Activated naive CD4-positive, alpha-beta T cell treated with anti-CD3 and anti-CD28 coated beads for 36 hours (primary cell): ENCODE data around the gene ATP5F1D. TPM values are rescaled to one million over a fixed set of nuclear protein-coding genes. Genes with fewer than 3 reads are reported as not detected.

Experiments used
- CTCF ChIA-PET: fragments of 350-600 bp; sonication (Branson Sonifier 250); formaldehyde crosslinking; loops from one replicate; lab custom pipeline; 2021; ENCODE audit warnings: antibody characterized with exemption; lab: Charles Lee
- DNase-seq: peaks from one replicate; pipeline ENCODE4 v3.0.0-alpha.2; 2020
- H3K27ac Mint-ChIP-seq: one replicate; pipeline ENCODE4 v1.8.0; 2021; ENCODE audit warnings: mild to moderate bottlenecking, mixed read lengths
- H3K27me3 Mint-ChIP-seq: one replicate; pipeline ENCODE4 v1.8.0; 2021; ENCODE audit warnings: low read depth, mixed read lengths
- H3K36me3 Mint-ChIP-seq: one replicate; pipeline ENCODE4 v1.8.0; 2021; ENCODE audit warnings: low read depth, mixed read lengths
- H3K4me1 Mint-ChIP-seq: one replicate; pipeline ENCODE4 v1.8.0; 2021; ENCODE audit warnings: low read depth, mixed read lengths
- H3K4me3 Mint-ChIP-seq: one replicate; pipeline ENCODE4 v1.8.0; 2021; ENCODE audit warnings: mild to moderate bottlenecking, moderate library complexity, mixed read lengths
- H3K9me3 Mint-ChIP-seq: one replicate; pipeline ENCODE4 v1.8.0; 2021; ENCODE audit warnings: mixed read lengths
- intact Hi-C: fragments of 100-400 bp; cut with micrococcal nuclease; formaldehyde crosslinking; loops from one replicate; pipeline ENCODE4 v1.15.1; 2023
- total RNA-seq, 2 experiments: library from RNA; stranded (reverse); gene quantifications; one replicate each; pipeline ENCODE4 v1.2.3, GENCODE V29; 2021

ATP5F1D gene
- total RNA-seq, 2 experiments from 2014 or later: 153 TPM

DNA sequence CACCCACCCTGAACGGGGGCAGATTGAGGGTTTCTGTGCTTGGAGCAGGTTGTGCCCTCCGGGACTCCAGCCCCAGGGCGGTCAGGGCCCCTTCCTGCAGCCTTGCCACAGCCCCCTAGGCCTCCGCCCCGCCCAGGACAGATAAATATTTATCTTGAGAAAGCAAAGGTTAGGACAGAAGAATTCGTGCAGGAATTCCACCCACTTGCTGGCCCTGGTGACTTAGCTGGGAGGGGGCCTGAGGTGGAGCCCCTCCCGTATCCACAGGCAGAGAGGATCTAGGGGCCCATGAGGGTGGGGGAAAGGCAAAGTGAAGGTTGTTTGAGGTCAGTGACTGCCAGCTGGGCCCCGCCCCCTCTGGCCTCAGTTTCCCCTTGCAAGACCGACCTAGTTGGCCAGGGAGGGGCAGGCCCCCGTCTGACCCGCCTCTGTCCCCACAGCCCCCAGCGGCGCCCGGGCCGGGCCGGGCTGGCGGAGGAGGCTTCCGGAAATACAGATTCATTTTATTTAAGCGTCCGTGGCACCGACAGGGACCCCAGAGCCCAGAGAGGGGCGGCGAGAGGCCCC, 12.0 kb downstream of the ATP5F1D start:
- Mint-ChIP-seq H3K4me1 (peaks cover 28% of the 10 kb centered on the region), H3K27me3 (no peaks in the 10 kb centered on the region), H3K36me3 (peaks cover 30% of the 10 kb centered on the region), H3K4me3 (peak overlapping the region; percentile 98), H3K9me3 (no peaks in the 10 kb centered on the region), H3K27ac (peak overlapping the region; percentile 98)
- CTCF ChIA-PET: interaction anchor here (1.0 to 3.6 kb wide), 4 partner anchors 8 to 26 kb away, joined by 3 to 24 read pairs (median 8); no protein-coding TSS in a partner anchor
- DNase-seq: no peak
- intact Hi-C loops: loop anchor here (5.0 kb wide), 3 partner anchors 186 to 456 kb away; partner anchors contain the start of genes ARHGAP45 and PTBP1

DNA sequence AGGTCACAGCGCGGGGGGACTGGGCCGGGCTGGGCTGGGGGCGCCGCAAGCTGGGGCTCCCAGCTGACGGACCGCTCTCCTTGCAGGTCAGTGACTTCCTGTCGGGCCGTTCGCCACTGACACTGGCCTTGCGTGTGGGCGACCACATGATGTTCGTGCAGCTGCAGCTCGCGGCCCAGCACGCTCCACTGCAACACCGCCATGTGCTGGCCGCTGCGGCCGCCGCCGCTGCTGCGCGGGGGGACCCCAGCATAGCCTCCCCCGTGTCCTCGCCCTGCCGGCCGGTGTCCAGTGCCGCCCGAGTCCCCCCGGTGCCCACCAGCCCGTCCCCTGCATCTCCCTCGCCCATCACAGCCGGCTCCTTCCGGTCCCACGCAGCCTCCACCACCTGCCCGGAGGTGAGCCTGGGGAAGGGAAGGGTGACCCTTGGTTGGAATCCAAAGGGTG, 12.6 kb downstream of the ATP5F1D start:
- peaks cover 32% of the 10 kb centered on the region for H3K4me1 Mint-ChIP-seq
- no peak overlapping the region for H3K4me3 Mint-ChIP-seq
- peaks cover 32% of the 10 kb centered on the region for H3K36me3 Mint-ChIP-seq
- H3K27me3 Mint-ChIP-seq: no peaks in the 10 kb centered on the region
- H3K27ac Mint-ChIP-seq: peak overlapping the region; percentile 70
- intact Hi-C loops: loop anchor here (5.0 kb wide), 3 partner anchors 187 to 457 kb away; partner anchors contain the start of genes ARHGAP45 and PTBP1
- CTCF ChIA-PET: interaction anchor here (1.0 to 3.6 kb wide), 2 partner anchors 10 to 26 kb away, joined by 3 to 24 read pairs; no protein-coding TSS in a partner anchor
- DNase-seq: no peak
- no peaks in the 10 kb centered on the region for H3K9me3 Mint-ChIP-seq

DNA sequence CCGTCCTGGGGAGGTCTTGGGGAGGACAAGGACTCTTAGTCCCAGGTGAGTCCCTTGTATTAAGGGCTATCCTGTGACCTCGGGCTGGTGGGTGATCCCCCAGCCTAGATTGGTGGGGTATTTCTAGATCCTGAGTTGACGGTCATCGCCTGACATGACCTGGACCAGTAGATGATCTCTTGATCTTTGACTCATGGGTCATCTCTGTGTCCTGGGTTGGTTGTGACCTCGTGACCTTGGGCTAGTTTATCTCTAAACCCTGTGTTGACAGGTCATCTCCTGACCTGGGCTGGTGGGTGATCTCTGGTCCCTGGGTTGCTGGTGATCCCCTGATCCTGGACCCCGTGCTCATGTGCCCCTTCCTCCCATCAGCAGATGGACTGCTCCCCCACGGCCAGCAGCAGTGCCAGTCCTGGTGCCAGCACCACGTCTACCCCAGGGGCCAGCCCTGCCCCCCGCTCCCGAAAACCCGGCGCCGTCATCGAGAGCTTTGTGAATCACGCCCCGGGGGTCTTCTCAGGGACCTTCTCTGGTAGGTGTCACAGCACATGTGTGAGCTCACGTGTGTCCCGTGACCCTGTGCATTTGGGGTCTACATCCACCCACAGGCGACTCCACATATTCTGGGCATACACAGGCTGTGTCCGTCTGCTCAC, 13.1 kb downstream of the ATP5F1D start:
- H3K36me3 Mint-ChIP-seq: peaks cover 32% of the 10 kb centered on the region

DNA sequence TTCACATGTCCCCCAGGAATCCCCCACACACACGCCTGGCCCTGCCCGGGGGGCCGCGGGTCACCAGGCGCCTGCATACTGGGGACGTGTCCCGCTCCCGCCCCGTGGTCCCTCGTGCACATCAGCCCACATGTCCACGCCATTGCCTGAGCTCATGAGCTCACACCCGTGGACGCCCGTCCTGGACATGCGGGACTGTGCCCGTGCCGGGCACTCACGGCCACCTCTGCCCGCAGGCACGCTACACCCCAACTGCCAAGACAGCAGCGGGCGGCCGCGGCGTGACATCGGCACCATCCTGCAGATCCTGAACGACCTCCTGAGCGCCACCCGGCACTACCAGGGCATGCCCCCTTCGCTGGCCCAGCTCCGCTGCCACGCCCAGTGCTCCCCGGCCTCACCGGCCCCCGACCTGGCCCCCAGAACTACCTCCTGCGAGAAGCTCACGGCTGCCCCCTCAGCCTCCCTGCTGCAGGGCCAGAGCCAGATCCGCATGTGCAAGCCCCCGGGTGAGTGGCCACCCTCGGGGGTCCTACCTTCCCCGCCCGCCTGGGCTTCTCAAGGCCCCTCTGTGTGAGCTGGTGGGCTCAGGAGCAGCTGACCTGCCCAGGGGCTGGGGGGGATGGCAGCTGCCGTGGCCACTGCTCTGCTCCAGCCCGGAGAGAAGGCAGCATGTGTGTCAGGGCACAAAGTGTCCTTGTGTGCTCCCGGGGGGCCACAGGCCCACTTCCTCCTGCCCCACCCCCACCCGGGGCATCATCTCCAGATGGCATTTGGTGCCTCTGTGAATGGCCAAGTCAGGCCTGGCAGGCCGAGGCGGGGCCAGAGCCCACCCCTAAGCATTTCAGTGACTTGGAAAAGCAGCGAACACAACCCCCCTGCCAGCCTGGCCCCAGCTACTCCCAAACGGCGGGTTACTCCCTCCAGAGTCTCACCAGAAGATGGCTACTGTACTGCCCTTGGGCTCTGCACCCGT, 13.9 kb downstream of the ATP5F1D start:
- CTCF ChIA-PET: interaction anchor here (0.8 to 3.6 kb wide), 4 partner anchors 11 to 12 kb away, joined by 4 to 24 read pairs (median 6); no protein-coding TSS in a partner anchor
- Mint-ChIP-seq H3K36me3 (peaks cover 30% of the 10 kb centered on the region), H3K9me3 (no peaks in the 10 kb centered on the region), H3K4me3 (no peak overlapping the region), H3K27ac (peak overlapping the region; percentile 70), H3K27me3 (no peaks in the 10 kb centered on the region), H3K4me1 (peaks cover 38% of the 10 kb centered on the region)
- DNase-seq: no peak
- intact Hi-C loops: no loop called here

More for the DNA sequence above, 13.1 kb downstream of the ATP5F1D start:
- no peak for DNase-seq
- intact Hi-C loops: loop anchor here (5.0 kb wide), 3 partner anchors 187 to 457 kb away; partner anchors contain the start of genes ARHGAP45 and PTBP1
- no peaks in the 10 kb centered on the region for H3K9me3 Mint-ChIP-seq
- no peaks in the 10 kb centered on the region for H3K27me3 Mint-ChIP-seq
- CTCF ChIA-PET: interaction anchor here (0.8 to 3.6 kb wide), 2 partner anchors 11 to 12 kb away, joined by 4 to 24 read pairs; no protein-coding TSS in a partner anchor
- peaks cover 37% of the 10 kb centered on the region for H3K4me1 Mint-ChIP-seq
- H3K4me3 Mint-ChIP-seq: peak overlapping the region; percentile 12
- peak overlapping the region; percentile 70 for H3K27ac Mint-ChIP-seq

DNA sequence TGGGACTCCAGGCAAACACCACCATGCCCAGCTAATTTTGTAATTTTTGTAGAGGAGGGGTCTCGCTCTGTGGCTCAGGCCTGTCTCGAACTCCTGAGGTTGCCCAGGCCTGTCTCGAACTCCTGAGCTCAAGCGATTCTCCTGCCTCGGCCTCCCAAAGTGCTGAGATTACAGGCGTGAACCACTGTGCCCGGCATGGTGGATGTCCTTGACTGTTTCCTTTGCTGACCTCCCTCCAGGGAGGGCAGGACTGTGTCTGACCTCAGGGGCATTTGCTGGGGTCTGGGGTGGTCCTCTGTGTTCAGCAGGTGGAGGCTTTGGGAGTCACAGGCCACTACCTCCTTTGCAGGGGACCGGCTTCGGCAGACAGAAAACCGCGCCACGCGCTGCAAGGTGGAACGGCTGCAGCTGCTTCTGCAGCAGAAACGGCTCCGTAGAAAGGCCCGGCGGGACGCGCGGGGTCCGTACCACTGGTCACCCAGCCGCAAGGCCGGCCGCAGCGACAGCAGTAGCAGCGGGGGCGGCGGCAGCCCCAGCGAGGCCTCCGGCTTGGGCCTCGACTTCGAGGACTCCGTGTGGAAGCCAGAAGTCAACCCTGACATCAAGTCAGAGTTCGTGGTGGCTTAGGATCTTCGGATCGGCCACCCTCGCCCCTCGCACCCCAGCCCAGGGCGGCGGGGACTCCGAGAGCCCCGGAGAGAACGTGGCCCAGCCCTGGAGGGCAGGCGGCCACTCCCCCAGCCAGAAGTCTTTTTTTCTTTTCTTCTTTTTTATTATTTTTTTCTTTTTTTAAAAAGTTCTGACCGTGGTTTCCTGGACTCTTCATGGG, 15.3 kb downstream of the ATP5F1D start:
- intact Hi-C loops: no loop called here
- no peak for DNase-seq
- H3K9me3 Mint-ChIP-seq: no peaks in the 10 kb centered on the region
- CTCF ChIA-PET: interaction anchor here (1.5 to 1.9 kb wide), 2 partner anchors 10 to 12 kb away, joined by 6 read pairs; no protein-coding TSS in a partner anchor
- no peak overlapping the region for H3K4me3 Mint-ChIP-seq
- H3K4me1 Mint-ChIP-seq: peaks cover 44% of the 10 kb centered on the region
- peaks cover 23% of the 10 kb centered on the region for H3K36me3 Mint-ChIP-seq
- H3K27me3 Mint-ChIP-seq: no peaks in the 10 kb centered on the region
- peak overlapping the region; percentile 70 for H3K27ac Mint-ChIP-seq

DNA sequence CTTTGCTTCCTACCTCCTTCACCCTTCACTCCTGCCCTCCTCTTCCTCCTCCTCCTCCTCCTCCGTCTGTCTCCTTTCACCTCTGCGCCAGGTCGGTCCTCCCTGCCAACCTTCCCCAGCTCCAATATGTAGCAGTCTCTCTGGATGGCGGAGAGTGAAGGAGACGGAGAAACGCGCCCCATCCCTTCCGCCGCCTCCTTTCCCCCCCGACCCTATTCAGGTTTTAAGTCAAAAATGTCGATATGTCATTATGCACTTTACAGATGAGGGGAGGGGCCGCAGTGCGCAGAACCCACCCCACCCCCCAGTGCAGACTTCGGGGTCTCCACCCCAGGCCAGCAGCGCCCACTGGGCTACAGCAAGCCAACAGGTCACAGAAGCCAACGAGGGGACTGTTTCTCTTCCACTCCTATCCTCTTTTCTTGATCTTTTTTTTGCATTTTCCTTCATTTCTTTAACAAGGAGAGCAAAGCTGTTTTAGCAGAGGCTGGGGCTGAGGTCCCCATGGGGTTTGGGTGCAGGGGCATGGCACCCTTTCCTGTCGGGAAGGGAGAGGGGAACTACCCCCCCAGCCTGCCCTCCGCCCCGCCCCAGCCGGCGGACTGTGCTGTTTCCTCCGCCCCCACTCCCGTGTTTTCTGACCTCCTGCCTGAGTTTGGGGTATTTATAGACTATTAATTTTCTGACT, 16.1 kb downstream of the ATP5F1D start:
- Mint-ChIP-seq H3K4me3 (peak overlapping the region; percentile 42), H3K9me3 (no peaks in the 10 kb centered on the region), H3K4me1 (peaks cover 48% of the 10 kb centered on the region), H3K36me3 (peaks cover 21% of the 10 kb centered on the region), H3K27me3 (no peaks in the 10 kb centered on the region), H3K27ac (peak overlapping the region; percentile 97)
- DNase-seq: no peak
- intact Hi-C loops: no loop called here
- CTCF ChIA-PET: no interaction called here

DNA sequence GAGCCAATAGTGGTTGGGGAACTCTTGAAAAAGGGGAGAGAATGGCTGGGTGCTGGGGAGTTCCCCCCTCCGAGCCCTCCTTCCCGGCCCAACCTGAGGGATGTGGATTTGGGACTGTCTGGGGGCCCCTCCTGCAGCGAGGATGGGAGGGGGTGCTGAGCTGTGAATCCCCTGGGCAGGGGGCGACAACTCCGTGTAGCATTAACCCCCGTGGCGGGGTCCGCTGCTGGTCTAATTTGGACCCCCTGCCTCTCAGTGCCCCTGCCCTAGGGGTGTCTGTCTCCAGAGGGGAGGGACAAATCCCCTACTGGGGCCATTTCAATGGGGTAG, 16.6 kb downstream of the ATP5F1D start:
- H3K4me1 Mint-ChIP-seq: peaks cover 52% of the 10 kb centered on the region

DNA sequence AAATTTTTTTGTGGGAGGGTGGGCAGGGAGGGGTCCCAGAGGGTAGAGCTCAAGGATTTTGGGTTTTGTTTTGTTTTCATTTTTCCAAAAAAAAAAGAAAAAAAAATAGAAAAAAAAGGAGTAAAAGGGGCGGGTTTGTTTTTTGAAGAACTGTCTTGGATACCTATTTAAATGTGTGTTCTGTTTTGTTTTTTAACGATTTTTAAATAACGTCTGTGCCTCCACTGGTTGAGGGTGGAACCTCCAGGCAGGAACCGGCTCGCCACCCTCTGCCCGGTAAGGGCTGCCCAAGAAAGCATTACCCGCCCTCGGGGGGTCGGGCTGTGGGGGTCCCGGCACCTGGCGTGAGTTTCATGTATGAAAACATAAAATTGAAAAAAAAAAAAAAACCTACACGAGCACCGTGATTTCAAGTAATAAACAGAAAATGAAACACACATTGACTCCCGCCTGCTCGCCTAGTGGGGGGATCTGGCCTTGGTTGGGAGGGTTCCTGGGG, 17.2 kb downstream of the ATP5F1D start:
- Mint-ChIP-seq H3K27ac (peak overlapping the region; percentile 97), H3K4me3 (peak overlapping the region; percentile 92), H3K27me3 (no peaks in the 10 kb centered on the region), H3K9me3 (no peaks in the 10 kb centered on the region), H3K4me1 (peaks cover 51% of the 10 kb centered on the region), H3K36me3 (peaks cover 17% of the 10 kb centered on the region)
- intact Hi-C loops: loop anchor here (1.0 kb wide), 1 partner anchor 9 kb away; no protein-coding TSS in a partner anchor
- DNase-seq: no peak
- CTCF ChIA-PET: interaction anchor here (0.7 to 11.1 kb wide), 2 partner anchors 10 to 15 kb away, joined by 3 to 233 read pairs; partner anchors contain the start of genes ATP5F1D and CIRBP

More for the DNA sequence above, 16.6 kb downstream of the ATP5F1D start:
- peak overlapping the region; percentile 97 for H3K27ac Mint-ChIP-seq
- CTCF ChIA-PET: no interaction called here
- intact Hi-C loops: no loop called here
- no peaks in the 10 kb centered on the region for H3K9me3 Mint-ChIP-seq
- peaks cover 21% of the 10 kb centered on the region for H3K36me3 Mint-ChIP-seq
- H3K4me3 Mint-ChIP-seq: peak overlapping the region; percentile 49
- no peaks in the 10 kb centered on the region for H3K27me3 Mint-ChIP-seq
- DNase-seq: no peak

DNA sequence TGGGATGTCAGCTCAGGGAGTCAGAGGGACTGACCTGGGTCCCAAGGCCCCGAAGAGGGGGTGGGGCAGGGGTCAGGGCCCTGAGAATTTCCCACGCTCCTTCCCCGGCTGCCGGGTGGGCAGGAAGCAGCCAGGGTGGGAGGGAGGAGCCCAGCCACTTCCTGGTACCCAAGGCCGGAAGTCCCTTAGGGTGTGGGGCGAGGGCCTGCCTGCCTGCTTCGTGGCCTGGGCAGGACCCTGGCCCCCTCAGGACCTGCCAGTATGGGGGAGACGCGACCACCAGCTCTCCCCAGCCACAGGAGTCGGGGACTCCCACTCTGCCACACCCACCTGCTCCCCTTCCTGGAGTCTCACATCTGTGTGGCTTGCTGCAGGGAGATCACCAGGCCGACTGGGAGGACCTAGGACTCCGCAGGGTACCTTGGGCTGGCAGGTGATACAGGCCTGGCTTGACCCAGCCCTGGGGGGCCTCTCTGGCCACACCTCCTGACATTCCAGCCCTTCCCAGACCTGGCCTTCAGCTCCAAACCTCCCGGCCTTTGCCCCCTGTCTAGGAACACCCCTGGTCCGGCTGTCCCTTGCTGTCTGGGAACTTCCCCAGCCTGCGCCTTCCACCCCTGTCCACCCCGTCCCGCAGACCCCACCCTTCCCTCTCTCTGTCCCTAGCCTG, 17.8 kb downstream of the ATP5F1D start:
- CTCF ChIA-PET: interaction anchor here (0.7 to 11.1 kb wide), 2 partner anchors 9 to 16 kb away, joined by 3 to 233 read pairs; partner anchors contain the start of genes ATP5F1D and CIRBP
- Mint-ChIP-seq H3K4me1 (peaks cover 49% of the 10 kb centered on the region), H3K4me3 (peak overlapping the region; percentile 92), H3K27me3 (no peaks in the 10 kb centered on the region), H3K27ac (peak overlapping the region; percentile 97), H3K9me3 (no peaks in the 10 kb centered on the region), H3K36me3 (peaks cover 17% of the 10 kb centered on the region)
- peak; percentile 80 for DNase-seq
- intact Hi-C loops: loop anchor here (1.0 kb wide), 1 partner anchor 10 kb away; no protein-coding TSS in a partner anchor
